ENCODE data around the gene BAZ1B. TPM values are rescaled to one million over a fixed set of nuclear protein-coding genes. Genes with fewer than 3 reads are reported as not detected.

Gene BAZ1B
- total and polyA plus RNA-seq, 8 donors: 8.9 to 210 (median 46.5) TPM

GRCh38 chr7:73517241-73517995, 4.7 kb downstream of the BAZ1B start:
- Histone ChIP-seq H3K4me1 (peaks cover 23 to 75% (median 47%) of the 10 kb centered on the region in 4 donors), H3K9me3 (no peaks in the 10 kb centered on the region), H3K4me3 (no peak overlapping the region), H3K36me3 (peaks cover 8 to 50% (median 41%) of the 10 kb centered on the region in 4 donors), H3K27ac (no peak overlapping the region), H3K27me3 (no peaks in the 10 kb centered on the region)
- DNase-seq: no peak
- intact Hi-C loops (cut with DNase I; ENCODE audit: low total_unique reads): no loop called here
- no peak for TF ChIP-seq POLR2AphosphoS5 (IDR thresholded peaks at IDR 0.05)
- TF ChIP-seq EP300 (IDR thresholded peaks at IDR 0.05): no peak
- no peak for TF ChIP-seq CTCF (IDR thresholded peaks at IDR 0.05)
- no peak for TF ChIP-seq POLR2A (IDR thresholded peaks at IDR 0.05)
- 86 to 90% (median 87%) methylated on average over 6 of the region's 6 CpGs for WGBS, 5 donors

GRCh38 chr7:73515178-73515577, 6.9 kb downstream of the BAZ1B start:
- Histone ChIP-seq H3K9me3 (no peaks in the 10 kb centered on the region), H3K27ac (no peak overlapping the region), H3K36me3 (peaks cover 15 to 60% (median 53%) of the 10 kb centered on the region in 4 donors), H3K4me3 (no peak overlapping the region), H3K4me1 (peaks cover 18 to 74% (median 43%) of the 10 kb centered on the region in 4 donors), H3K27me3 (no peaks in the 10 kb centered on the region)
- TF ChIP-seq POLR2AphosphoS5 (IDR thresholded peaks at IDR 0.05): no peak
- no peak for TF ChIP-seq POLR2A (IDR thresholded peaks at IDR 0.05)
- no peak for TF ChIP-seq EP300 (IDR thresholded peaks at IDR 0.05)
- no peak for TF ChIP-seq CTCF (IDR thresholded peaks at IDR 0.05)
- 88 to 96% (median 93%) methylated on average over 3 of the region's 3 CpGs for WGBS, 5 donors
- no peak for DNase-seq
- intact Hi-C loops (cut with DNase I; ENCODE audit: low total_unique reads): no loop called here

DNA sequence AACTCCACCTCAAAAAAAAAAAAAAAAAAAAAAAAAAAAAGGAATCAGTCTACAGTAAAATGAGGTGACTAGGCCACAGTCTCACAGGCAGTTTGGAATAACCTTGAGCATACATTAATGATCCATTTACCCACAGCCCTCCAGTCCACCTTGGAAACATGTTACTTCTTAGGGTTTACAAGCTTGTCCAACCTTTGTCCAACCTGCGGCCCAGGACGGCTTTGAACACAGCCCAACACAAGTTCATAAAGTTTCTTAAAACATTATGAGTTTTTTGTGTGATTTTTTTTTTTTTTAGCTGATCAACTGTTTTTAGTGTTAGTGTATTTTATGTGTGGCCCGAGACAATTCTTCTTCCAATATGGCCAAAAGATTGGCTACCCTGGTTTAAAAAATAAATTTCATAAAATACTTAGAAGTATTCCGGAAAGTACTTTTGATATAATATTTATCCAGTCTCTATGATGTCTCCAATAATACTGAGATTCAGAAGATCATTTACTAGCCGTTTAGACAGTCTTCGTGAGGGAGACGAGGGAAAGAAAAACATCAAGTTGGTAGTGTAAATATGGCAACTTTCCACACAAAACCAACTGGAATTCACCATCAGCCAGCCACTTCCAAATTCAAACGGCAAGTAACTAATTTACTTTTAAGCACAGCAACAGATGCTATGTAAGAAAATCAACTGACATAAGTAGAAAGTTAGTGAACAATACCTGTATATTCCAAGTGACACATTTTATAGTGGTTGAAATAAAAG, 9.9 kb downstream of the BAZ1B start:
- Histone ChIP-seq H3K4me3 (no peak overlapping the region), H3K4me1 (peaks cover 0 to 45% (median 16%) of the 10 kb centered on the region in 4 donors), H3K9me3 (no peaks in the 10 kb centered on the region), H3K36me3 (peaks cover 42 to 86% (median 79%) of the 10 kb centered on the region in 4 donors), H3K27me3 (no peaks in the 10 kb centered on the region), H3K27ac (no peak overlapping the region)
- intact Hi-C loops (cut with DNase I; ENCODE audit: low total_unique reads): no loop called here
- TF ChIP-seq POLR2AphosphoS5 (IDR thresholded peaks at IDR 0.05): no peak
- TF ChIP-seq POLR2A (IDR thresholded peaks at IDR 0.05): no peak
- no peak for TF ChIP-seq EP300 (IDR thresholded peaks at IDR 0.05)
- no peak for TF ChIP-seq CTCF (IDR thresholded peaks at IDR 0.05)
- DNase-seq: no peak
- 57 to 63% (median 60%) methylated on average over 8 of the region's 8 CpGs for WGBS, 5 donors

GRCh38 chr7:73509463-73509862, 12.6 kb downstream of the BAZ1B start:
- intact Hi-C loops (cut with DNase I; ENCODE audit: low total_unique reads): no loop called here
- H3K4me3 ChIP-seq: no peak overlapping the region

More at GRCh38 chr7:73509463-73509862, 12.6 kb downstream of the BAZ1B start:
- Histone ChIP-seq H3K4me1 (peaks cover 0 to 42% (median 10%) of the 10 kb centered on the region in 4 donors), H3K9me3 (no peaks in the 10 kb centered on the region), H3K27me3 (no peaks in the 10 kb centered on the region), H3K27ac (no peak overlapping the region), H3K36me3 (peaks cover 60 to 86% (median 79%) of the 10 kb centered on the region in 4 donors)
- DNase-seq: no peak
- TF ChIP-seq POLR2AphosphoS5 (IDR thresholded peaks at IDR 0.05): no peak
- no peak for TF ChIP-seq POLR2A (IDR thresholded peaks at IDR 0.05)
- no peak for TF ChIP-seq CTCF (IDR thresholded peaks at IDR 0.05)
- TF ChIP-seq EP300 (IDR thresholded peaks at IDR 0.05): no peak
- WGBS, 5 donors: 83 to 88% (median 86%) methylated on average over 5 of the region's 5 CpGs

Data from stomach (tissue), 9 donors.